Fibroblast of lung (primary cell): ENCODE data around the gene HNF1B. TPM values are rescaled to one million over a fixed set of nuclear protein-coding genes. Genes with fewer than 3 reads are reported as not detected.
A peak's percentile ranks its signal among the peaks of the same experiment; 100 is the strongest.

ENCODE experiments used
- DNase-seq, 2 donors: peaks; one replicate each; pipeline versions ENCODE4 v3.0.0 to v3.0.0-alpha.2; 2010; ENCODE audit warnings: low read depth in 2 of 2
- H2AFZ ChIP-seq: 2 replicates; pipeline ENCODE4 v1.5.1; 2012; ENCODE audit warnings: low read length, control low read depth, inconsistent platforms
- H3K27ac ChIP-seq: 2 replicates; pipeline ENCODE4 v1.5.1; 2011; ENCODE audit warnings: low read length, control low read depth; ENCODE audit not compliant: insufficient read depth
- H3K27me3 ChIP-seq: 2 replicates; pipeline ENCODE4 v1.5.1; 2011; ENCODE audit warnings: mild to moderate bottlenecking, low read length; ENCODE audit not compliant: control insufficient read depth, insufficient read depth
- H3K36me3 ChIP-seq: 2 replicates; pipeline ENCODE4 v1.5.1; 2011; ENCODE audit warnings: low read length; ENCODE audit not compliant: control insufficient read depth, insufficient read depth
- H3K4me1 ChIP-seq: 2 replicates; pipeline ENCODE4 v1.5.1; 2011; ENCODE audit warnings: low read length; ENCODE audit not compliant: control insufficient read depth, insufficient read depth; ENCODE audit errors: extremely low read depth
- H3K4me2 ChIP-seq: 2 replicates; pipeline ENCODE4 v1.5.1; 2011; ENCODE audit warnings: low read length, control low read depth; ENCODE audit not compliant: insufficient read depth; ENCODE audit errors: extremely low read depth
- H3K4me3 ChIP-seq, 4 experiments: fragments of 200-600 bp in 1 of 4; sonication (generic) in 1 of 4; replicated peaks in 1 of 4; 2 replicates each; pipeline ENCODE4 v1.5.1; 2011 to 2016; ENCODE audit warnings: low read length in 4 of 4, low read depth in 3 of 4, mild to moderate bottlenecking in 3 of 4, control low read depth in 2 of 4, inconsistent platforms in 1 of 4, mixed read lengths in 1 of 4; ENCODE audit not compliant: insufficient read depth in 1 of 4; ENCODE audit errors: control extremely low read depth in 1 of 4
- H3K79me2 ChIP-seq: 2 replicates; pipeline ENCODE4 v1.5.1; 2012; ENCODE audit warnings: mild to moderate bottlenecking, low read length, inconsistent platforms; ENCODE audit not compliant: control insufficient read depth, insufficient read depth
- H3K9ac ChIP-seq: 2 replicates; pipeline ENCODE4 v1.5.1; 2011; ENCODE audit warnings: mild to moderate bottlenecking, low read length, control low read depth; ENCODE audit not compliant: insufficient read depth
- H3K9me3 ChIP-seq: 2 replicates; pipeline ENCODE4 v1.5.1; 2012; ENCODE audit warnings: low read depth, low read length; ENCODE audit not compliant: control insufficient read depth, insufficient read depth
- H4K20me1 ChIP-seq: 2 replicates; pipeline ENCODE4 v1.5.1; 2011; ENCODE audit warnings: low read length; ENCODE audit not compliant: control insufficient read depth, insufficient read depth; ENCODE audit errors: extremely low read depth
- EZH2 ChIP-seq: IDR thresholded peaks from 2 replicates; pipeline ENCODE4 v1.5.1; 2012; ENCODE audit warnings: low read length, control low read depth, mild to moderate bottlenecking; ENCODE audit errors: missing control alignments
- polyA plus RNA-seq, 2 donors: library from polyadenylated mRNA; depleted of rRNA in 1 of 2; stranded (reverse) in 1 of 2; unstranded in 1 of 2; fragments of >200 nt; gene quantifications; 2 replicates each; pipeline ENCODE4 v1.2.1, GENCODE V29; 2011 to 2012; ENCODE audit warnings: missing spikeins in 1 of 2
- total RNA-seq: library from RNA; depleted of rRNA; stranded (reverse); fragments of >200 nt; gene quantifications from 2 replicates; pipeline ENCODE4 v1.2.1, GENCODE V29; 2014
- TF ChIP-seq, protein P1 (sequence below), 2 donors: IDR thresholded peaks in 1 of 2; conservative IDR thresholded peaks in 1 of 2; 1 replicate in 1 of 2; 2 replicates in 1 of 2; pipeline ENCODE4 v1.5.1; 2011 to 2012; ENCODE audit warnings: low read length in 2 of 2, control low read depth in 1 of 2, inconsistent platforms in 1 of 2, low read depth in 1 of 2, mild to moderate bottlenecking in 1 of 2

HNF1B gene
- total and polyA plus RNA-seq, 2 donors (not counting 1 experiment from before 2014, with no cell fraction given) = not detected

DNA sequence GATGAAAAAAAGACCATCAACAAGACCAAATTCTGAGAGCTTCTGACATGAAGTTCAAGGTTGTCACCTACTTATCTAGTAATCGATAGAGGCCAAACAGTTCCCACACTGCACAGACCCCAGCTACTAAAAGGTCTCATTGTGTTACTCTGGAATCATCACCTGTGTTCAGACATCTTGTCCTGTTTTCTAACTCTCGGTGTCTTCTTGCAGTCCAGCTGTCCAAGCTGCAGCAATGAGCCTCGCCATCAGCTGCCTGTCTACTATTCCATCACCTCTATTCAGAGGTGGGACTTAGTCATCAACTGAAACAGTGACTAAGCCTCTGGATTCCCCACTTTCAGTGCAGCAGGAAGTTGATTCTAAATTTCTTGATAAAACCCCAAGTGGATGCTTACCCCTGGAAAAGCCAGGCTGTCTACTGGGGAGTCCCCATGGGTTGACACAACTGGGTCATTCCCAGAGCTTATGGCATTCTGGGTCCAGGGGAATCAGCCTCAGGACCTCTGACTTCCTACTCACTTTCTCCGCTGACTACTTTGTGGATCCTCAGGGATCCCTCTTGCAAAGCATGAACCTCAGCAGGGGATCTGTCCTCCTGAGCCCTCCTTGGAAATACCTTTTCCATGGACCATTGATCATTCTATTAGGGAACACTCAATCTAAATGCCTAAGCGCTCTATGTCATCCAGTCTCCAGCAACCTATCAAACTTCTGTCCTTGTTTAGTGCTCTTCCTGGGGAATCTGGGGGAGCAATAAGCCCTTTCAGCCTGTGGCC is 46.5 kb downstream of the HNF1B start:
- peak in 1 of 2 donors; percentile 77 for DNase-seq
- Histone ChIP-seq H3K27me3 (peaks cover 2% of the 10 kb centered on the region), H2AFZ (no peak overlapping the region), H3K79me2 (no peaks in the 10 kb centered on the region), H3K4me1 (peaks cover 2% of the 10 kb centered on the region), H3K4me2 (no peak overlapping the region), H4K20me1 (no peaks in the 10 kb centered on the region), H3K4me3 (no peak overlapping the region), H3K9me3 (no peaks in the 10 kb centered on the region), H3K27ac (no peak overlapping the region), H3K9ac (no peak overlapping the region), H3K36me3 (no peaks in the 10 kb centered on the region)
- TF ChIP-seq, protein P1, sequence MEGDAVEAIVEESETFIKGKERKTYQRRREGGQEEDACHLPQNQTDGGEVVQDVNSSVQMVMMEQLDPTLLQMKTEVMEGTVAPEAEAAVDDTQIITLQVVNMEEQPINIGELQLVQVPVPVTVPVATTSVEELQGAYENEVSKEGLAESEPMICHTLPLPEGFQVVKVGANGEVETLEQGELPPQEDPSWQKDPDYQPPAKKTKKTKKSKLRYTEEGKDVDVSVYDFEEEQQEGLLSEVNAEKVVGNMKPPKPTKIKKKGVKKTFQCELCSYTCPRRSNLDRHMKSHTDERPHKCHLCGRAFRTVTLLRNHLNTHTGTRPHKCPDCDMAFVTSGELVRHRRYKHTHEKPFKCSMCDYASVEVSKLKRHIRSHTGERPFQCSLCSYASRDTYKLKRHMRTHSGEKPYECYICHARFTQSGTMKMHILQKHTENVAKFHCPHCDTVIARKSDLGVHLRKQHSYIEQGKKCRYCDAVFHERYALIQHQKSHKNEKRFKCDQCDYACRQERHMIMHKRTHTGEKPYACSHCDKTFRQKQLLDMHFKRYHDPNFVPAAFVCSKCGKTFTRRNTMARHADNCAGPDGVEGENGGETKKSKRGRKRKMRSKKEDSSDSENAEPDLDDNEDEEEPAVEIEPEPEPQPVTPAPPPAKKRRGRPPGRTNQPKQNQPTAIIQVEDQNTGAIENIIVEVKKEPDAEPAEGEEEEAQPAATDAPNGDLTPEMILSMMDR (conservative IDR thresholded peaks at IDR 0.05 in 1 of 2, IDR thresholded peaks at IDR 0.05 in 1 of 2; ENCODE audit: low read depth in 1 of 2, low read length in 2 of 2) = no peak
- no peak for TF ChIP-seq EZH2

DNA sequence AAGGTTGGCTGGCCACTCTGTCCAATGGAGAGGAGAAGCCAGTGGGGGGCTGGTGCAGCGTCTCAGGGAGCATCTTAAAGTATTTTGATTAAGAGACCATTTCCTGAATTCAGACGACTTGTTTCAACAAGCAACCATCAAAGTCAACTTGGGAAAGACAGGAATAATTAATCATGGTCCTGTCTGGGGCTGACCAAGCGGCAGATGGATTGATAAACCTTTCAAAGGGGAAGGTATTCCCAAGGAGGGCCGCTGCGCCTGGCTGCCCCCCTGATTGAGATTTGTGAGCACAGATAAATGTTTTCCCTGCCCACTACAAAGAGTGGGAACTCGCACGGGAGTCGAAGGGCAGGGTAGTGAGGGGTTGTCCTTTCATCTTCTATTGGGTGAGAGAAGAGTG is 47.5 kb downstream of the HNF1B start:
- no peak overlapping the region for H3K27ac ChIP-seq
- H3K4me1 ChIP-seq = peaks cover 2% of the 10 kb centered on the region
- H3K79me2 ChIP-seq = no peaks in the 10 kb centered on the region
- TF ChIP-seq, protein P1 (conservative IDR thresholded peaks at IDR 0.05 in 1 of 2, IDR thresholded peaks at IDR 0.05 in 1 of 2; ENCODE audit: low read depth in 1 of 2, low read length in 2 of 2) = no peak
- no peak for TF ChIP-seq EZH2
- no peak for DNase-seq
- H3K27me3 ChIP-seq = peaks cover 2% of the 10 kb centered on the region
- no peak overlapping the region for H3K9ac ChIP-seq
- no peaks in the 10 kb centered on the region for H3K36me3 ChIP-seq
- H3K9me3 ChIP-seq = no peaks in the 10 kb centered on the region
- no peak overlapping the region for H3K4me2 ChIP-seq
- H4K20me1 ChIP-seq = no peaks in the 10 kb centered on the region
- H3K4me3 ChIP-seq = no peak overlapping the region
- H2AFZ ChIP-seq = no peak overlapping the region

DNA sequence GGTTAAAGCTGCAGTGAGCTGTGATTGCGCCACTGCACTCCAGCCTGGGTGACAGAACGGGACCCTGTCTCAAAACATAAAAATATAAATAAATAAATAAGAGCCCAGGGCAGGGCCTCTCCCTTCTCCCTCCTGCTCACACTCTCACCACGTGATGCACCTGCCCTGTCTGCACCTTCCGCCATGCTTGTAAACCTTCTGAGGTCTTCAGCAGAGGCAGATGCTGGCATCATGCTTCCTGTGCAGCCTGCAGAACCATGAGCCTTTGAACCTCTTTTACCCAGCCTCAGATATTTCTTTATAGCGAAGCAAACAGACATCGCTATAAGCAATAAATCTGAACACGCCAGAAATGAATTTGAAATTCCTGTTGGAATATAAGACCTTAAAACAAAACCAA is 48.5 kb downstream of the HNF1B start:
- no peak for DNase-seq
- Histone ChIP-seq H3K4me1 (no peaks in the 10 kb centered on the region), H3K36me3 (no peaks in the 10 kb centered on the region), H3K9ac (no peak overlapping the region), H3K27ac (no peak overlapping the region), H3K4me2 (no peak overlapping the region), H3K79me2 (no peaks in the 10 kb centered on the region), H3K27me3 (peaks cover 7% of the 10 kb centered on the region), H3K4me3 (no peak overlapping the region), H2AFZ (no peak overlapping the region), H3K9me3 (no peaks in the 10 kb centered on the region), H4K20me1 (no peaks in the 10 kb centered on the region)
- no peak for TF ChIP-seq EZH2
- TF ChIP-seq, protein P1 (conservative IDR thresholded peaks at IDR 0.05 in 1 of 2, IDR thresholded peaks at IDR 0.05 in 1 of 2; ENCODE audit: low read depth in 1 of 2, low read length in 2 of 2) = no peak
